ENCODE results near the gene OPA3.

- TF ChIP-seq CTCF (IDR thresholded peaks at IDR 0.05) = no peak
- TF ChIP-seq EZH2 (IDR thresholded peaks at IDR 0.05) = no peak
These were observed 75.5 kb downstream of the OPA3 start for GRCh38 chr19:45508861-45509691.
